MM.1S (cell line): Measurements from ENCODE around the gene CCDC194.

ENCODE experiments used
- CTCF ChIP-seq: fragments of 300-600 bp; sonication (generic); IDR thresholded peaks from 2 replicates; pipeline ENCODE4 v1.5.1; 2016; ENCODE audit warnings: antibody characterized with exemption, low read length, mixed read lengths
- EZH2 ChIP-seq: fragments of 300-600 bp; sonication (generic); optimal IDR thresholded peaks from 2 replicates; pipeline ENCODE3; 2017; ENCODE audit warnings: low read depth, mild to moderate bottlenecking, antibody characterized with exemption, low read length, mixed read lengths
- EZH2phosphoT487 ChIP-seq: fragments of 300-600 bp; sonication (generic); IDR thresholded peaks from 2 replicates; pipeline ENCODE4 v1.6.1; 2018; ENCODE audit warnings: antibody characterized with exemption, low read length

GRCh38 chr19:17358395-17358794 lies 35.6 kb downstream of the CCDC194 start:
- TF ChIP-seq CTCF (no peak), EZH2phosphoT487 (no peak), EZH2 (no peak)
